Heart right ventricle (tissue), 16 donors: Measurements from ENCODE around the gene LRSAM1. TPM values are rescaled to one million over a fixed set of nuclear protein-coding genes. Genes with fewer than 3 reads are reported as not detected.

Source experiments
- ATAC-seq, 8 donors: fragments of 200-7000 bp; cut with Tn5 transposase; one replicate each; pipeline ENCODE4 v1.9.1; 2020; ENCODE audit warnings: mild to moderate bottlenecking in 8 of 8, moderate library complexity in 8 of 8, moderate number of reproducible peaks in 1 of 8
- DNase-seq, 2 donors: peaks; one replicate each; pipeline ENCODE4 v3.0.0-alpha.2; 2020
- H3K27ac ChIP-seq, 10 donors: fragments of 200-600 bp; sonication (generic) in 2 of 10; one replicate each; pipeline versions ENCODE4 v1.5.0 to v1.8.0; 2020 to 2022; ENCODE audit warnings: mild to moderate bottlenecking in 3 of 10
- H3K27me3 ChIP-seq, 7 donors: fragments of 200-600 bp; one replicate each; pipeline ENCODE4 v1.8.0; 2021 to 2022; ENCODE audit warnings: mild to moderate bottlenecking in 2 of 7
- H3K36me3 ChIP-seq, 9 donors: fragments of 200-600 bp; sonication (generic) in 1 of 9; one replicate each; pipeline versions ENCODE4 v1.5.0 to v1.8.0; 2020 to 2022; ENCODE audit warnings: mild to moderate bottlenecking in 2 of 9
- H3K4me1 ChIP-seq, 9 donors: fragments of 200-600 bp; sonication (generic) in 1 of 9; one replicate each; pipeline versions ENCODE4 v1.5.0 to v1.8.0; 2020 to 2022; ENCODE audit warnings: mild to moderate bottlenecking in 4 of 9
- H3K4me3 ChIP-seq, 10 donors: fragments of 200-600 bp; sonication (generic) in 2 of 10; one replicate each; pipeline versions ENCODE4 v1.5.0 to v1.8.0; 2020 to 2022; ENCODE audit warnings: mild to moderate bottlenecking in 7 of 10, moderate library complexity in 2 of 10
- H3K9me3 ChIP-seq, 11 donors: fragments of 200-600 bp in 10 of 11; sonication (generic) in 2 of 11; one replicate each; pipeline versions ENCODE4 v1.5.0 to v1.8.0; 2013 to 2022; ENCODE audit warnings: mild to moderate bottlenecking in 2 of 11, control low read depth in 1 of 11, moderate library complexity in 1 of 11
- WGBS, 2 donors: extraction: QIAGEN DNeasy Blood & Tissue Kit; methylation state at CpG; one replicate each; pipeline ENCODE4 v1.1.7; 2013; ENCODE audit warnings: inconsistent platforms in 1 of 2; 5-methylcytosine and 5-hydroxymethylcytosine counted together
- intact Hi-C, 10 donors: fragments of 100-400 bp; cut with DNase I; formaldehyde crosslinking; loops; one replicate each; pipeline versions ENCODE4 v1.11.1 to v1.14.2; 2022
- polyA plus RNA-seq, 2 donors: library from polyadenylated mRNA; stranded (reverse); fragments of 200-250 nt; gene quantifications; one replicate each; pipeline ENCODE4 v1.2.3, GENCODE V29; 2013
- total RNA-seq, 10 donors: library from RNA; stranded (reverse); fragmentation: NEBNext Ultra II Directional in 3 of 10; extraction: Animal tissue kit (Norgen Biotek cat#: 25700) in 3 of 10; gene quantifications; one replicate each; pipeline versions ENCODE4 v1.2.1 to v1.2.4, GENCODE V29; 2021 to 2023
- TF ChIP-seq, protein P1 (sequence below), 9 donors: fragments of 200-600 bp; sonication (generic) in 2 of 9; IDR thresholded peaks; one replicate each; pipeline versions ENCODE4 v1.5.0 to v1.8.0; 2021 to 2022; ENCODE audit warnings: antibody characterized with exemption in 9 of 9, mild to moderate bottlenecking in 5 of 9, moderate library complexity in 1 of 9
- donor health status: Arrhythmogenic right ventricular cardiomyopathy.
- donor health status: ischemic (EF 13 %, LVEDD 7.1; RV severe dilation, severe dysfunction).
- donor health status: healthy with polysubstance abuse.
- donor health status: DM: no; HTN: yes; CAD: no.
- donor health status: DM: no; HTN: no; CAD: no.
- donor health status: ischemic (EF 25% LVEDD 6.9; RV normal size, moderate dysfunction).
- donor health status: ischemic (EF 25% LVEDD 5.7; RV mildly dilated, moderate dysfunction).
- donor health status: healthy.
- donor health status: DM: yes; HTN: yes; CAD: no.
- donor health status: Ischemic cardiomyopathy.
- donor health status: ischemic (EF 35%, LVEDD 5.7; RV mildly dilated, moderate dysfunction).
- donor health status: nonischemic (EF 11% LVEDD 7.7; RV severe dilation, severe dysfunction).
- donor health status: DM: yes; HTN: yes; CAD: no.
- donor health status: PGD.
- donor health status: ischemic (EF 29% LVEDD 5.4; RV normal size, mild dysfunction).
- donor health status: nonischemic (EF 23%, LVEDD 6.1; RV moderate dilation, normal function).

The LRSAM1 gene
- total and polyA plus RNA-seq, 12 donors = 21.2 to 59.9 (median 29.5) TPM

DNA sequence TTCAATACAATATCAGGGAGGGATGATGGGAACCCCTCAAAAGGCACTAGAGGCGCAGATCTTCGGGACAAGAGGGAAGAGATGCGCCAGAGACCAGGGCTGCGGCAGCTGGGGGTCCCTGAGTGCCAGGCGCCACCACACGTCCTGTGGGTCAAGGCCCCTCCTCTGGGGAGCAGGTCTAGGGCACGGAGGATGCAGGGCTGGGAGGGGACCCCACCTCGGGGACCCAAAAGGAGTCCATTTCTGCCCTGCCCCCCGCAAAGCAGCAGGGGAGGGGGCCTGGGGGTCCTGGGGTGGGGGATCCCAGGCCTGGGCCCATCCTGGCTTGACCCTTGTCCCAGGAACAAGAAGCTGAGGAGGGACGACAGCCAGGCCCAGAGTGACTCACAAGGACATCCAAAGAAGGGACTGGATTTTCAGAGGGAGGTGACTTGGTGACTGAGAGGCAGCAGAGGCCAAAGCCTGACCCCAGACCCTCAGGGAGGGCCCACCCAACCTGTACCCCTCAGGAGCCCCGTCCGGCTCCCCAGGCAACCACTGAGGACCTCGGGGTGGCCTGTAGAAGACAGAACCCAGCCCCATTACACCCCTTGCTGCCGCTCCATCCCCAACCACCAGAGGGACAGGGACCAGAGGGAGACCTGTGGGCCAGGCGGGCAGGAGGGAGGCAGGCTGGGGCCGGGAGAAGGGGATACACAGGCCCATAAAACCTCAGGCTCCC, 54.2 kb downstream of the LRSAM1 start:
- DNase-seq (no peak), ATAC-seq (peak in 5 of 8 donors; percentile 22 to 34 (median 27))
- H3K4me3 ChIP-seq = no peak overlapping the region
- H3K36me3 ChIP-seq = peaks cover 0 to 95% (median 9%) of the 10 kb centered on the region in 9 donors
- WGBS, 2 donors = 73 to 77% methylated on average over 16 of the region's 16 CpGs
- intact Hi-C loops = loop anchor here in 9 of 10 donors (1.0 to 10.0 kb wide), 7 partner anchors 81 to 419 kb away; partner anchors contain the start of gene TOR2A (in 4 of the 9)
- H3K4me1 ChIP-seq = peaks cover 0 to 25% (median 12%) of the 10 kb centered on the region in 9 donors
- H3K27me3 ChIP-seq = no peaks in the 10 kb centered on the region
- TF ChIP-seq, protein P1, sequence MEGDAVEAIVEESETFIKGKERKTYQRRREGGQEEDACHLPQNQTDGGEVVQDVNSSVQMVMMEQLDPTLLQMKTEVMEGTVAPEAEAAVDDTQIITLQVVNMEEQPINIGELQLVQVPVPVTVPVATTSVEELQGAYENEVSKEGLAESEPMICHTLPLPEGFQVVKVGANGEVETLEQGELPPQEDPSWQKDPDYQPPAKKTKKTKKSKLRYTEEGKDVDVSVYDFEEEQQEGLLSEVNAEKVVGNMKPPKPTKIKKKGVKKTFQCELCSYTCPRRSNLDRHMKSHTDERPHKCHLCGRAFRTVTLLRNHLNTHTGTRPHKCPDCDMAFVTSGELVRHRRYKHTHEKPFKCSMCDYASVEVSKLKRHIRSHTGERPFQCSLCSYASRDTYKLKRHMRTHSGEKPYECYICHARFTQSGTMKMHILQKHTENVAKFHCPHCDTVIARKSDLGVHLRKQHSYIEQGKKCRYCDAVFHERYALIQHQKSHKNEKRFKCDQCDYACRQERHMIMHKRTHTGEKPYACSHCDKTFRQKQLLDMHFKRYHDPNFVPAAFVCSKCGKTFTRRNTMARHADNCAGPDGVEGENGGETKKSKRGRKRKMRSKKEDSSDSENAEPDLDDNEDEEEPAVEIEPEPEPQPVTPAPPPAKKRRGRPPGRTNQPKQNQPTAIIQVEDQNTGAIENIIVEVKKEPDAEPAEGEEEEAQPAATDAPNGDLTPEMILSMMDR (IDR thresholded peaks at IDR 0.05) = peak in 6 of 9 donors; percentile 36 to 52 (median 43)
- no peaks in the 10 kb centered on the region for H3K9me3 ChIP-seq
- H3K27ac ChIP-seq = peak overlapping the region in 2 of 10 donors; percentile 9 to 41

DNA sequence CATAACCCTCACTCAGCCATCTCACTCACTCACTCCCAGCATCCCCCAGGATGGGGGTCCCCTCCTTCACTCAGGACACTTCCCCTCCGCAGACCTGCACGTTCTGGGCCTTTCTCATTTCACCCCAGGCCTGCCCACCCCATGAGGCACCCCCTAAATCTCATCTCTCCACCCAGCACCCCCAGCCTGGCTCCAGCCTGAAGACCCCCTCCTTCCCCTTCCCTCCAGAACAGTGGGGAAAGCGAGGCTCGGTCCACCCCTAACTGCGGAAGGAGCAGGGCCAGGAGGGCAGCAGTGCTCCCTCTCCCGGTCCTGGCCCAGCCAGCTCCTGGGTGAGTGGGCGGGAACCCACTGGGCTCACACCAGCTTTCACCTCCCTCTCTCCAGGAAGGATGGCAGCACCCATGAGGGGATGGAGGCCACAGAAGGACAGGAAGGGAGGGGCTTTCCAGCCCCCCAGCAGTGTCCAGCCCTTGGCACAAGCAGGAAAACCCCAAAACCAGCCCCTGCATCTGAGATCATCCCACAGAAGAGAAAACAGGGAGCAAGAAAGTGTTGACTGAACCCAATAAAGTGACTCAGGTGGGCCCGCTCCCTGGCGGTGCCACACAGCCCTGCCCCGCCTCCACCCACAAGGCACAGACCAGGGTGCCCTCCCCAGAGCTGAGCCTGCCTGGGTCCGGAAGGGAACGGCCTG, 55.0 kb downstream of the LRSAM1 start:
- DNase-seq = no peak
- no peak for ATAC-seq
- H3K4me3 ChIP-seq = no peak overlapping the region
- 83 to 90% methylated on average over 12 of the region's 12 CpGs for WGBS, 2 donors
- peak overlapping the region in 3 of 10 donors; percentile 8 to 41 (median 9) for H3K27ac ChIP-seq
- H3K4me1 ChIP-seq = peaks cover 0 to 25% (median 12%) of the 10 kb centered on the region in 9 donors
- peaks cover 0 to 95% (median 9%) of the 10 kb centered on the region in 9 donors for H3K36me3 ChIP-seq
- H3K9me3 ChIP-seq = no peaks in the 10 kb centered on the region
- intact Hi-C loops = loop anchor here in 9 of 10 donors (5.0 to 10.0 kb wide), 5 partner anchors 219 to 419 kb away; partner anchors contain the start of gene TOR2A (in 4 of the 9)
- TF ChIP-seq, protein P1 (IDR thresholded peaks at IDR 0.05) = no peak
- no peaks in the 10 kb centered on the region for H3K27me3 ChIP-seq

DNA sequence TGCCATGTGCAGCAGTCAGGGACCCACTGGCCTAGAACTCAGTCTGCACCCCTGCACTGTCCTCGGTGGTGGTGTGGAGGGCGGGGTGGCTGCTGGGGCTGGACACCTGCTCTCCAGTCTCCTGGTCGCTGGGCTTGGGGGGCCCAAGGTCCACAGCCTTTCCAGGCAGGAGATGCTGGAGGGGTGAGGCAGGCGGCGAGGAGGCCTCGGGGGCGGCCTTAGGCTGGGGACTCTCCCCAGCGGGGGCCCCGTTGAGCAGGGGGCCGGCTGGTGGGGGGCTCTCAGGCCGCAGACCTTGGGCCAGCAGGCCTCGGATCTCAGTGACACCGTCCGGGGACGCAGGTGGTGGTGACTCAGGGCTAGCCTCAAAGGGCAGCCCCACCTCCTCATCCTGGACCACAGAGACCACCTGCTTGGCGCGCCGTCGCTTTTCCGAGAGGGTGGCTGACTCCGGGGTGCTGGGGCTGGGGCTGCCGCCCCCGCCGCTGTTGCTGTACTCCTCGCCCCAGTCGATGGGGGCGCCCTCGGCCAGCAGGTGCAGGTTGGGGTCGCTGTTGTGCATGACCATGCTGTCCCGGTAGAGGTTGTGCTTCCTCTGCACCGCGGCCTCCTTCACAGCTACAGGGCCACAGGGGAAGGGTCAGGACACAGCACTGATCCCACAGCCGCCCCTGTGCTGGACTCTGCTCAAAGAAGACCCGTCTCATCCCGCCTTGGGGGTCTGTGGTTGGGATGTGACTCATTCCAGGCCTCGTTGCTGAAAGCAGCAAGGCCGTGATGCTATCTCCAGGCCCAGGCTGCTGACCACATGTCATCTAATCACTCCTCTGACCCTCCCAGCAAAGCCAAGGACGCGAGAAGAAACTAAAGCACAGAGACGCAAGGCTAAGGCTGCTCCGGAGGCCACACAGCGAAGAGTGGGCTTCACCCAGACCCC, 55.8 kb downstream of the LRSAM1 start:
- Histone ChIP-seq H3K9me3 (no peaks in the 10 kb centered on the region), H3K36me3 (peaks cover 0 to 93% (median 9%) of the 10 kb centered on the region in 9 donors), H3K4me1 (peaks cover 0 to 25% (median 12%) of the 10 kb centered on the region in 9 donors), H3K4me3 (no peak overlapping the region), H3K27me3 (no peaks in the 10 kb centered on the region), H3K27ac (peak overlapping the region in 1 of 10 donors; percentile 8)
- 84 to 87% methylated on average over 39 to 42 of the region's 42 CpGs for WGBS, 2 donors
- intact Hi-C loops = loop anchor here in 9 of 10 donors (5.0 to 10.0 kb wide), 5 partner anchors 218 to 418 kb away; partner anchors contain the start of gene TOR2A (in 4 of the 9)
- TF ChIP-seq, protein P1 (IDR thresholded peaks at IDR 0.05) = no peak
- DNase-seq (no peak), ATAC-seq (no peak)
